Measurements from ENCODE around the gene EN2.

GRCh38 chr7:155429651-155430050 lies 28.3 kb upstream of the EN2 start:
- TF ChIP-seq POLR2AphosphoS5 (IDR thresholded peaks at IDR 0.05) (no peak), POLR2A (IDR thresholded peaks at IDR 0.05) (no peak)

Data from spleen (tissue), 3 donors.